ENCODE measurements around the gene SNRPD2.

SNRPD2 gene

DNA sequence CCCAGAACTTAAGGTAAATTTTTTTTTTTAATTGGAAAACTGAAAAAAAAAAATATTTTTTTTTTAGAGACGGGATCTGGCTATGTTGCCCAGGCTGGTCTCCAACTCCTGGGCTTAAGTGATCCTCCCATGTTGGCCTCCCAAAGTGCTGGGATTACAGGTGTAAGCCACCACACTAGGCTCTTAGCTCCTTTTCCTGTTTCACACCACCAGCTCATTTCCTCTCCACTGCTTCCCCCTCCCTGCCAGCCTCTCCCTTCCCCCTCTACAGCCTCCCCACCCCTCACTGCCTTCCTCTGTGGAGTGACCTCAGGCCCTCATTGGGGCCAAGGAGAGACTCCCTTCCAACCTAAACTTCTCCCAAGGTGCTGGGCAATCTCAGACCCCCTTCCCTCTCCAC, 28.0 kb downstream of the SNRPD2 start:
- Histone ChIP-seq H3K4me3 (ENCODE audit: low read depth in 1 of 2, low read length in 2 of 2) (no peak overlapping the region), H3K79me2 (ENCODE audit: insufficient read depth, low read length) (no peaks in the 10 kb centered on the region), H3K36me3 (ENCODE audit: insufficient read depth, low read length) (no peaks in the 10 kb centered on the region), H4K20me1 (ENCODE audit: insufficient read depth, low read length) (no peaks in the 10 kb centered on the region), H3K27me3 (ENCODE audit: insufficient read depth, low read length, poor library complexity) (peaks cover 17% of the 10 kb centered on the region), H2AFZ (ENCODE audit: low read depth, low read length) (no peak overlapping the region), H3K4me1 (ENCODE audit: insufficient read depth, low read length) (peaks cover 14% of the 10 kb centered on the region), H3K9ac (ENCODE audit: low read depth, low read length) (no peak overlapping the region), H3K9me3 (ENCODE audit: insufficient read depth, low read length, severe bottlenecking) (no peaks in the 10 kb centered on the region), H3K4me2 (ENCODE audit: insufficient read depth, low read length) (no peak overlapping the region), H3K27ac (ENCODE audit: low read length) (no peak overlapping the region)
- TF ChIP-seq CTCF (IDR thresholded peaks at IDR 0.05; ENCODE audit: borderline replicate concordance, extremely low read depth, low read length, poor library complexity, severe bottlenecking): no peak
- no peak for TF ChIP-seq EZH2 (IDR thresholded peaks at IDR 0.05; ENCODE audit: borderline replicate concordance, low read depth, low read length, severe bottlenecking)
- no peak for DNase-seq
- ATAC-seq (ENCODE audit: insufficient read depth, low read depth): no peak

DNA sequence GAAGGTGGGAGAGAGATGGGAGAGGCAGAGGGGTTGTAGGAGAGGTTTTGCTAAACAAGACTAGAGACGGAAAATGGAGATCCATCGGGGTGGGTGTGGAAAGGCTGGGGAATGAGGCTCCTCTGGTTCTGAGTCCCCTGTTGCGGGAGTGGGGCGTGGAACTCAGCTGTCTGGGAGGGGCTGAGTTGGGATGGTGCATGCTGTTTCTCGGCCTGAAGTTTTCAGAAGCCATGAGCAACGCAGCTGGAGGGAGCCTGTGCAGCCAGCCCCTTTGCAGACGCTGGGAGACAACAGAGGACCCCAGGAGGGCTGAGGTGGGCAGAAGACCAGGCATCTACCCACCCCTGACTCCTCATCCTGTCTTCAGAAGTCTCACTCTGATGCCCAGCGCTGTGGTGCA, 31.1 kb downstream of the SNRPD2 start:
- no peak for TF ChIP-seq EZH2 (IDR thresholded peaks at IDR 0.05; ENCODE audit: borderline replicate concordance, low read depth, low read length, severe bottlenecking)
- TF ChIP-seq CTCF (IDR thresholded peaks at IDR 0.05; ENCODE audit: borderline replicate concordance, extremely low read depth, low read length, poor library complexity, severe bottlenecking): no peak
- H3K9ac ChIP-seq (ENCODE audit: low read depth, low read length): no peak overlapping the region
- H2AFZ ChIP-seq (ENCODE audit: low read depth, low read length): no peak overlapping the region
- no peaks in the 10 kb centered on the region for H3K9me3 ChIP-seq (ENCODE audit: insufficient read depth, low read length, severe bottlenecking)
- ATAC-seq (ENCODE audit: insufficient read depth, low read depth) (no peak), DNase-seq (no peak)
- H3K36me3 ChIP-seq (ENCODE audit: insufficient read depth, low read length): no peaks in the 10 kb centered on the region
- H4K20me1 ChIP-seq (ENCODE audit: insufficient read depth, low read length): no peaks in the 10 kb centered on the region
- H3K4me1 ChIP-seq (ENCODE audit: insufficient read depth, low read length): no peaks in the 10 kb centered on the region
- H3K4me3 ChIP-seq (ENCODE audit: low read depth in 1 of 2, low read length in 2 of 2): no peak overlapping the region
- no peak overlapping the region for H3K27ac ChIP-seq (ENCODE audit: low read length)
- peaks cover 9% of the 10 kb centered on the region for H3K27me3 ChIP-seq (ENCODE audit: insufficient read depth, low read length, poor library complexity)
- H3K79me2 ChIP-seq (ENCODE audit: insufficient read depth, low read length): no peaks in the 10 kb centered on the region
- no peak overlapping the region for H3K4me2 ChIP-seq (ENCODE audit: insufficient read depth, low read length)

GRCh38 chr19:45659096-45659729, 32.5 kb downstream of the SNRPD2 start:
- Histone ChIP-seq H3K4me1 (ENCODE audit: insufficient read depth, low read length) (no peaks in the 10 kb centered on the region), H3K27ac (ENCODE audit: low read length) (no peak overlapping the region)
- TF ChIP-seq EZH2 (IDR thresholded peaks at IDR 0.05; ENCODE audit: borderline replicate concordance, low read depth, low read length, severe bottlenecking) (no peak), CTCF (IDR thresholded peaks at IDR 0.05; ENCODE audit: borderline replicate concordance, extremely low read depth, low read length, poor library complexity, severe bottlenecking) (no peak)

More at GRCh38 chr19:45659096-45659729, 32.5 kb downstream of the SNRPD2 start:
- Histone ChIP-seq H3K79me2 (ENCODE audit: insufficient read depth, low read length) (no peaks in the 10 kb centered on the region), H3K4me2 (ENCODE audit: insufficient read depth, low read length) (no peak overlapping the region), H2AFZ (ENCODE audit: low read depth, low read length) (no peak overlapping the region), H3K36me3 (ENCODE audit: insufficient read depth, low read length) (no peaks in the 10 kb centered on the region), H4K20me1 (ENCODE audit: insufficient read depth, low read length) (no peaks in the 10 kb centered on the region), H3K9ac (ENCODE audit: low read depth, low read length) (no peak overlapping the region), H3K27me3 (ENCODE audit: insufficient read depth, low read length, poor library complexity) (peaks cover 9% of the 10 kb centered on the region), H3K4me3 (ENCODE audit: low read depth in 1 of 2, low read length in 2 of 2) (no peak overlapping the region), H3K9me3 (ENCODE audit: insufficient read depth, low read length, severe bottlenecking) (no peaks in the 10 kb centered on the region)
- no peak for DNase-seq
- ATAC-seq (ENCODE audit: insufficient read depth, low read depth): no peak

Measured in DND-41 (cell line).